ENCODE measurements around the gene KLHL22. TPM values are rescaled to one million over a fixed set of nuclear protein-coding genes. Genes with fewer than 3 reads are reported as not detected.

The KLHL22 gene
- total RNA-seq, 2 experiments from 2014 or later = 24.1 to 27.7 TPM

DNA sequence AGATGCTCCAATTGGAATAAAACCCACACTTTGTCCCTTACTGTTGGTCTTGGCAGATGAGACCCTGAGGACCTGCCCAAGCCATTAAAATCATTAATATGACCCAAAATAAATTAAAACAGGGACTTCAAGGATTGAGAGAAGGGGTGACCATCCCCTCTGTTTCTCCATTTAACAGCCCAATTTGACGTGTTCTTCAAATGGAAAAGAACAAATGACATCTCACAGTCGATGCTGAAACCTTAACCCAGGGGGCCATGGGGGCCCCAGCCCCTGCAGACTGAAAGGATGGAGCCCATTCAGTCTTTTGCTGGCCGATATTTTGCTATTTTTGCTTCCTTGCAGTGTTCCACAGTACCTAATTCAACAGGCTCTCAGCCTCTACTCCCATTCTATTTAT is 81.1 kb downstream of the KLHL22 start:
- ATAC-seq (ENCODE audit: poor library complexity) (no peak), DNase-seq (no peak)
- Mint-ChIP-seq H3K27me3 (no peaks in the 10 kb centered on the region), H3K4me1 (ENCODE audit: low read depth) (no peaks in the 10 kb centered on the region), H3K27ac (no peak overlapping the region), H3K36me3 (ENCODE audit: low read depth) (no peaks in the 10 kb centered on the region), H3K9me3 (no peaks in the 10 kb centered on the region), H3K4me3 (no peak overlapping the region)
- H3K4me3 ChIP-seq (ENCODE audit: low read length) = no peak overlapping the region
- H3K4me1 ChIP-seq (ENCODE audit: insufficient read depth, low read length) = peaks cover 10% of the 10 kb centered on the region
- intact Hi-C loops (cut with DNase I, micrococcal nuclease) = no loop called here
- ChIA-PET POLR2A (no interaction called here), CTCF (no interaction called here)
- no peaks in the 10 kb centered on the region for H3K9me3 ChIP-seq (ENCODE audit: control insufficient read depth in 1 of 2, insufficient read depth in 1 of 2, low read length in 2 of 2)
- H3K36me3 ChIP-seq (ENCODE audit: insufficient read depth, low read length) = no peaks in the 10 kb centered on the region
- peaks cover 0 to 5% of the 10 kb centered on the region in 2 experiments for H3K27me3 ChIP-seq (ENCODE audit: control insufficient read depth in 1 of 2, insufficient read depth in 2 of 2, low read length in 2 of 2)
- H3K27ac ChIP-seq (ENCODE audit: low read depth in 1 of 2, low read length in 2 of 2) = no peak overlapping the region
- TF ChIP-seq, protein P1, sequence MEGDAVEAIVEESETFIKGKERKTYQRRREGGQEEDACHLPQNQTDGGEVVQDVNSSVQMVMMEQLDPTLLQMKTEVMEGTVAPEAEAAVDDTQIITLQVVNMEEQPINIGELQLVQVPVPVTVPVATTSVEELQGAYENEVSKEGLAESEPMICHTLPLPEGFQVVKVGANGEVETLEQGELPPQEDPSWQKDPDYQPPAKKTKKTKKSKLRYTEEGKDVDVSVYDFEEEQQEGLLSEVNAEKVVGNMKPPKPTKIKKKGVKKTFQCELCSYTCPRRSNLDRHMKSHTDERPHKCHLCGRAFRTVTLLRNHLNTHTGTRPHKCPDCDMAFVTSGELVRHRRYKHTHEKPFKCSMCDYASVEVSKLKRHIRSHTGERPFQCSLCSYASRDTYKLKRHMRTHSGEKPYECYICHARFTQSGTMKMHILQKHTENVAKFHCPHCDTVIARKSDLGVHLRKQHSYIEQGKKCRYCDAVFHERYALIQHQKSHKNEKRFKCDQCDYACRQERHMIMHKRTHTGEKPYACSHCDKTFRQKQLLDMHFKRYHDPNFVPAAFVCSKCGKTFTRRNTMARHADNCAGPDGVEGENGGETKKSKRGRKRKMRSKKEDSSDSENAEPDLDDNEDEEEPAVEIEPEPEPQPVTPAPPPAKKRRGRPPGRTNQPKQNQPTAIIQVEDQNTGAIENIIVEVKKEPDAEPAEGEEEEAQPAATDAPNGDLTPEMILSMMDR (IDR thresholded peaks at IDR 0.05) = no peak

DNA sequence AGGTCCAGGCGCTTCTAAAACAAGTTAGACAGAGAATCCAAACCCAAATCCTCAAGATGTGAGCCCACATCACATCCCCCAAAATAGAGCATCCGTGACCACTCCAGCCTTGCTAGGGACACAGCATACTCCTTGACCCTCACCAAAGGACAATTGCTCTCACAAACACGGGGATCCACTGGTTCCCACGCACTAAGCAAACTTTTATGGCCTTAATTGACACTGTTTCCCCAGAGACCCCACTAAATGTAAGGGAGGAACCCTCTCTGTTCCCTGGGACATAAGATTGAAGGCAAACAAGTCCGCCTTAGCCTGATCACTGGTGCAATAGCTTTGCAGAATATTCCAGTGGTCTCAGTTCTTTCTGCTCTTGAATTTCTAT is 81.5 kb downstream of the KLHL22 start:
- H3K27ac Mint-ChIP-seq = no peak overlapping the region

DNA sequence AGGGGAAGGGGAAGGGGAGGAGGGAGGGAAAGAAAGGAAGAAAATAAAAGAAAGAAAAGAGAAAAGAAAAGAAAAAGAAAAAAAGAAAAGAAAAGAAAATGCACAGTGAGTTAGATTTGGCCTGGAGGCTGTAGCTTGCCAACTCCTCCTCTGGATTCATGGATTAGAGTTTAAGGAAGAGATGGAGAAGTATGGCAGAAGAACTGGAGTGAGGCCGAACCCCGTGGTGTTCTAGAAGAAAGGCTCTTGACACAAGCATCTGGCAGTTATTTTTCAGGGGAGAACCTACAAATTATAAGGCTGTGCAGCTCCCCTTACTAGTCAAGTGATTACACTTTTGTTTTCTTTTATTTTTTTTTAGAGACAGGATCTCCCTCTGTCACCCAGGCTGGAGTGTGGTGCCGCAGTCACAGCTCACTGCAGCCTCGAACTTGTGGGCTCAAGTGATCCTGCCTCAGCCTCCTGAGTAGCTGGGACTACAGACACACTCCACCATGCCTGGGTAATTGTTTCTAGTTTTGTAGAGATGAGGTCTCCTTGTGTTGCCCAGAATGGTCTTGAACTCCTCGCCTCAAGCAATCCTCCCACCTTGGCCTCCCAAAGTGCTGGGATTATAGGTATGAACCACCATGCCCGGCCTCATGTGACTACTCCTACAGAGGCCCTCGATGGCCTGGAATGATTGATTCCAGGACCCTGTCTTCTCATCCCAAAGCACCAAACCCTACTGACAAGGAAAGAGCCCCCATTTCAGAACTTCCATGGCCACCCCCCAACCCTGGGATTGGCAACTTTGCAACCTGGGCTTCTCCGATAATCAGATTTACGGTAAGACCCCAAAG is 82.2 kb downstream of the KLHL22 start:
- ChIA-PET CTCF (no interaction called here), POLR2A (no interaction called here)
- H3K36me3 Mint-ChIP-seq (ENCODE audit: low read depth) = peaks cover under 1% of the 10 kb centered on the region
- H3K4me3 Mint-ChIP-seq = no peak overlapping the region
- H3K27me3 ChIP-seq (ENCODE audit: control insufficient read depth in 1 of 2, insufficient read depth in 2 of 2, low read length in 2 of 2) = peaks cover 0 to 5% of the 10 kb centered on the region in 2 experiments
- H3K9me3 ChIP-seq (ENCODE audit: control insufficient read depth in 1 of 2, insufficient read depth in 1 of 2, low read length in 2 of 2) = no peaks in the 10 kb centered on the region
- H3K27ac Mint-ChIP-seq = no peak overlapping the region
- TF ChIP-seq, protein P1 (IDR thresholded peaks at IDR 0.05) = no peak
- ATAC-seq (ENCODE audit: poor library complexity) (no peak), DNase-seq (no peak)
- no peaks in the 10 kb centered on the region for H3K36me3 ChIP-seq (ENCODE audit: insufficient read depth, low read length)
- H3K9me3 Mint-ChIP-seq = no peaks in the 10 kb centered on the region
- no peak overlapping the region for H3K4me3 ChIP-seq (ENCODE audit: low read length)
- intact Hi-C loops (cut with DNase I, micrococcal nuclease) = no loop called here
- H3K4me1 Mint-ChIP-seq (ENCODE audit: low read depth) = no peaks in the 10 kb centered on the region
- no peaks in the 10 kb centered on the region for H3K27me3 Mint-ChIP-seq
- no peak overlapping the region for H3K27ac ChIP-seq (ENCODE audit: low read depth in 1 of 2, low read length in 2 of 2)
- H3K4me1 ChIP-seq (ENCODE audit: insufficient read depth, low read length) = peaks cover 7% of the 10 kb centered on the region

More for the DNA sequence above, 81.5 kb downstream of the KLHL22 start:
- H3K36me3 ChIP-seq (ENCODE audit: insufficient read depth, low read length) = no peaks in the 10 kb centered on the region
- H3K9me3 ChIP-seq (ENCODE audit: control insufficient read depth in 1 of 2, insufficient read depth in 1 of 2, low read length in 2 of 2) = no peaks in the 10 kb centered on the region
- Mint-ChIP-seq H3K4me3 (no peak overlapping the region), H3K27me3 (no peaks in the 10 kb centered on the region), H3K9me3 (no peaks in the 10 kb centered on the region), H3K36me3 (ENCODE audit: low read depth) (no peaks in the 10 kb centered on the region), H3K4me1 (ENCODE audit: low read depth) (no peaks in the 10 kb centered on the region)
- H3K4me1 ChIP-seq (ENCODE audit: insufficient read depth, low read length) = peaks cover 10% of the 10 kb centered on the region
- intact Hi-C loops (cut with DNase I, micrococcal nuclease) = no loop called here
- peaks cover 0 to 5% of the 10 kb centered on the region in 2 experiments for H3K27me3 ChIP-seq (ENCODE audit: control insufficient read depth in 1 of 2, insufficient read depth in 2 of 2, low read length in 2 of 2)
- ATAC-seq (ENCODE audit: poor library complexity) = no peak
- TF ChIP-seq, protein P1 (IDR thresholded peaks at IDR 0.05) = no peak
- POLR2A ChIA-PET = no interaction called here
- CTCF ChIA-PET = no interaction called here
- no peak overlapping the region for H3K4me3 ChIP-seq (ENCODE audit: low read length)
- DNase-seq = no peak
- no peak overlapping the region for H3K27ac ChIP-seq (ENCODE audit: low read depth in 1 of 2, low read length in 2 of 2)
